Measurements from ENCODE around the gene THBS1.

THBS1 gene

GRCh38 chr15:39580485-39581241 lies at the start of gene THBS1:
Gene THBS1, plus strand, starts transcription at chr15:39581079. Its CDS starts 779 bp downstream, at chr15:39581858.
- Histone ChIP-seq H3K27me3 (ENCODE audit: control insufficient read depth, insufficient read depth, low read length) (no peaks in the 10 kb centered on the region), H3K9ac (no peak within 1 kb of the TSS), H3K4me1 (no peaks in the 10 kb centered on the region), H2AFZ (peak within 1 kb of the TSS; percentile 19), H3K4me3 (ENCODE audit: low read depth, low read length) (peak within 1 kb of the TSS; percentile 58), H3K27ac (no peak within 1 kb of the TSS), H3K9me3 (ENCODE audit: control insufficient read depth, low read length) (no peaks in the 10 kb centered on the region), H3K36me3 (ENCODE audit: control insufficient read depth, insufficient read depth, low read length) (no peaks in the 10 kb centered on the region), H3K4me2 (ENCODE audit: low read length) (peak within 1 kb of the TSS; percentile 61), H3K79me2 (no peaks in the 10 kb centered on the region)
- TF ChIP-seq CTCF (IDR thresholded peaks at IDR 0.05), result no peak

- no peak for TF ChIP-seq CTCF (IDR thresholded peaks at IDR 0.05)
- Histone ChIP-seq H3K9me3 (ENCODE audit: control insufficient read depth, low read length) (no peaks in the 10 kb centered on the region), H3K4me1 (no peaks in the 10 kb centered on the region), H3K36me3 (ENCODE audit: control insufficient read depth, insufficient read depth, low read length) (no peaks in the 10 kb centered on the region), H3K4me2 (ENCODE audit: low read length) (no peak overlapping the region), H2AFZ (no peak overlapping the region), H3K27me3 (ENCODE audit: control insufficient read depth, insufficient read depth, low read length) (no peaks in the 10 kb centered on the region), H3K27ac (no peak overlapping the region), H3K4me3 (ENCODE audit: low read depth, low read length) (no peak overlapping the region), H3K79me2 (no peaks in the 10 kb centered on the region), H3K9ac (no peak overlapping the region)
Measured at GRCh38 chr15:39534996-39535395, 45.9 kb upstream of the THBS1 start.

GRCh38 chr15:39535466-39535865 lies 45.4 kb upstream of the THBS1 start:
- Histone ChIP-seq H3K27ac (no peak overlapping the region), H3K9me3 (ENCODE audit: control insufficient read depth, low read length) (no peaks in the 10 kb centered on the region), H3K79me2 (no peaks in the 10 kb centered on the region), H3K4me1 (no peaks in the 10 kb centered on the region), H3K4me3 (ENCODE audit: low read depth, low read length) (no peak overlapping the region), H3K4me2 (ENCODE audit: low read length) (no peak overlapping the region), H3K27me3 (ENCODE audit: control insufficient read depth, insufficient read depth, low read length) (no peaks in the 10 kb centered on the region), H3K36me3 (ENCODE audit: control insufficient read depth, insufficient read depth, low read length) (no peaks in the 10 kb centered on the region), H3K9ac (no peak overlapping the region), H2AFZ (no peak overlapping the region)
- no peak for TF ChIP-seq CTCF (IDR thresholded peaks at IDR 0.05)

GRCh38 chr15:39538936-39539335 lies 41.9 kb upstream of the THBS1 start:
- no peaks in the 10 kb centered on the region for H3K27me3 ChIP-seq (ENCODE audit: control insufficient read depth, insufficient read depth, low read length)
- H3K4me3 ChIP-seq (ENCODE audit: low read depth, low read length), result no peak overlapping the region
- H2AFZ ChIP-seq, result no peak overlapping the region
- no peaks in the 10 kb centered on the region for H3K4me1 ChIP-seq
- no peak for TF ChIP-seq CTCF (IDR thresholded peaks at IDR 0.05)
- no peak overlapping the region for H3K9ac ChIP-seq
- no peak overlapping the region for H3K27ac ChIP-seq
- H3K36me3 ChIP-seq (ENCODE audit: control insufficient read depth, insufficient read depth, low read length), result no peaks in the 10 kb centered on the region
- H3K79me2 ChIP-seq, result no peaks in the 10 kb centered on the region
- no peak overlapping the region for H3K4me2 ChIP-seq (ENCODE audit: low read length)
- no peaks in the 10 kb centered on the region for H3K9me3 ChIP-seq (ENCODE audit: control insufficient read depth, low read length)

- TF ChIP-seq CTCF (IDR thresholded peaks at IDR 0.05), result no peak
- H3K4me2 ChIP-seq (ENCODE audit: low read length), result no peak overlapping the region
- H3K27me3 ChIP-seq (ENCODE audit: control insufficient read depth, insufficient read depth, low read length), result no peaks in the 10 kb centered on the region
- H3K79me2 ChIP-seq, result no peaks in the 10 kb centered on the region
- H3K4me3 ChIP-seq (ENCODE audit: low read depth, low read length), result no peak overlapping the region
- H3K36me3 ChIP-seq (ENCODE audit: control insufficient read depth, insufficient read depth, low read length), result no peaks in the 10 kb centered on the region
- no peak overlapping the region for H3K27ac ChIP-seq
- H3K9ac ChIP-seq, result no peak overlapping the region
- H2AFZ ChIP-seq, result no peak overlapping the region
- no peaks in the 10 kb centered on the region for H3K9me3 ChIP-seq (ENCODE audit: control insufficient read depth, low read length)
- H3K4me1 ChIP-seq, result no peaks in the 10 kb centered on the region
Measured at GRCh38 chr15:39539466-39539865, 41.4 kb upstream of the THBS1 start.

All from parathyroid adenoma (tissue), 2 donors.